GM06990 (cell line): Measurements from ENCODE around the gene KIFC3.

Experiments used
- DNase-seq: peaks from one replicate; pipeline ENCODE4 v3.0.0-alpha.2; 2011; ENCODE audit not compliant: insufficient read length; ENCODE audit errors: extremely low read depth
- H3K27me3 ChIP-seq: replicated peaks from 2 replicates; pipeline ENCODE4 v1.6.0; 2011; ENCODE audit warnings: low read length; ENCODE audit not compliant: control insufficient read depth, insufficient read depth
- H3K36me3 ChIP-seq: 2 replicates; pipeline ENCODE4 v1.5.1; 2011; ENCODE audit warnings: low read length; ENCODE audit not compliant: control insufficient read depth, insufficient read depth
- H3K4me3 ChIP-seq: replicated peaks from 2 replicates; pipeline ENCODE4 v1.5.1; 2011; ENCODE audit warnings: low read depth, mild to moderate bottlenecking, control low read depth, low read length
- CTCF ChIP-seq: IDR thresholded peaks from 2 replicates; pipeline ENCODE4 v1.5.1; 2011; ENCODE audit warnings: low read length, control low read depth, mild to moderate bottlenecking, inconsistent platforms; ENCODE audit not compliant: insufficient read depth, poor library complexity, severe bottlenecking

The KIFC3 gene

DNA sequence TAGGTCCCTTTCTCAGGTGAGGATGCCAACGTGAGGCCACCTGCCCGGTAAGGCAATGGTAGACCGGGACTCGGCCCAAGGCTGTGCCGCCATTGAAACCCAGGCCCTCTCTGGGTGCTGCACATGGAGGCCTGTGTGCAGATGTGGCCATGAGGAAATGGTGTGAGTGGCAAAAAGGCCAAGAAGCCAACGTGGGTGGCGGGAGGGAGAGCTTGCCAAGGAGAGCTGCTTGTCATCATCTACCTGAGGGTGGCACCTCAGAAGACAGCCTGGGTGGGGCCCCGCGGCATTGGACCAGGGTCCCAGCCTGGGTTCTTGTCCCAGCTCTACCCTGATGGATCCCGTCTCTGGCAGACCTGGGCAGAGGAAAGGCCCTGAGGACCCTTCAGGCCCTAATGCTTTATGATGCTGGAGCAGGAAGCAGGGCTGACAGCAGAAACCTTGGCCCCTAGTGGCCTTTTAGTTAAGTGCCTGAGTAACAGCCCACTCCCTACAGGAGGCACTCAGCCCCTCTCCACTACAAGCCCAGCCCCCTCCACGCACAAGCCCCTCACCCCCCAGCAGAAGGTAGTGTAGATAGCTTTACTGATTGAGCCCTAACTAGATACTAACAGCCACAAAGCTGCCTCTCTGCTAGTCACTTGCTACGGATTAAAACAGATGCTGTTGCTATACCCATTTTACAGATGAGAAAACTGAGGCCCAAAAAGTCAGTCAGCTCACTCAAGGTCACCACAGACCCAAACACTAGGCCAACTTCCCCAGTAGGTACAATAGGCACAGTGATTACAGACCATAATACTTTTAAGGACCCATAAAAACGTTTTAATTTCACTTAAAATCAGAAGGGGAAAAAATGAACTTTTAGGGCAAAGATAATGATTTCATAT is 26.2 kb upstream of the KIFC3 start:
- peak; percentile 23 for TF ChIP-seq CTCF
- Histone ChIP-seq H3K4me3 (no peak overlapping the region), H3K27me3 (peaks cover 2% of the 10 kb centered on the region; the same call in 1 of the 2 replicates), H3K36me3 (no peaks in the 10 kb centered on the region)
- no peak for DNase-seq

- no peak for DNase-seq
- H3K27me3 ChIP-seq, result no peaks in the 10 kb centered on the region; the same call in 1 of the 2 replicates
- H3K4me3 ChIP-seq, result no peak overlapping the region
- no peaks in the 10 kb centered on the region for H3K36me3 ChIP-seq
- TF ChIP-seq CTCF, result no peak
These were observed 24.7 kb upstream of the KIFC3 start for GRCh38 chr16:57826706-57827625.

DNA sequence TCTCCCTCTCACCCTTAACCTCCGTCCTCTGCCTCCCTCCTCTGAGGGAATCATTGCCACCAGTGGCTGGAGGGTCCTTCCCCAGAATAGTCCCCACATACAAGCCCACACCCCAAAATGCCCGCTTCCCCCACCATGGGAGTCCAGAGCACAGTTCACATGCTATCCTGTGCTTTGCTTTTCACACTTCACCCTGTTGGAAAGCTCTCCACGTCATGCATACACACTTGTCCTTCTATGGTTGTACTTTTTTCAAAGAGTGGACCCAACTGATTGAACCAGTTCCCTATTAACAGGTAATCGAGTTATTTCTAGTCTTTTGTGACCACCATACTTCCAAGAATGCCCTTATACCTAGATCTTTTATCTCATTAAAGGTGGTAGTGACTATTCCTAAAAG is 23.8 kb upstream of the KIFC3 start:
- H3K36me3 ChIP-seq, result no peaks in the 10 kb centered on the region
- H3K4me3 ChIP-seq, result no peak overlapping the region
- no peak for TF ChIP-seq CTCF
- no peak for DNase-seq
- H3K27me3 ChIP-seq, result no peaks in the 10 kb centered on the region; the same call in 1 of the 2 replicates

DNA sequence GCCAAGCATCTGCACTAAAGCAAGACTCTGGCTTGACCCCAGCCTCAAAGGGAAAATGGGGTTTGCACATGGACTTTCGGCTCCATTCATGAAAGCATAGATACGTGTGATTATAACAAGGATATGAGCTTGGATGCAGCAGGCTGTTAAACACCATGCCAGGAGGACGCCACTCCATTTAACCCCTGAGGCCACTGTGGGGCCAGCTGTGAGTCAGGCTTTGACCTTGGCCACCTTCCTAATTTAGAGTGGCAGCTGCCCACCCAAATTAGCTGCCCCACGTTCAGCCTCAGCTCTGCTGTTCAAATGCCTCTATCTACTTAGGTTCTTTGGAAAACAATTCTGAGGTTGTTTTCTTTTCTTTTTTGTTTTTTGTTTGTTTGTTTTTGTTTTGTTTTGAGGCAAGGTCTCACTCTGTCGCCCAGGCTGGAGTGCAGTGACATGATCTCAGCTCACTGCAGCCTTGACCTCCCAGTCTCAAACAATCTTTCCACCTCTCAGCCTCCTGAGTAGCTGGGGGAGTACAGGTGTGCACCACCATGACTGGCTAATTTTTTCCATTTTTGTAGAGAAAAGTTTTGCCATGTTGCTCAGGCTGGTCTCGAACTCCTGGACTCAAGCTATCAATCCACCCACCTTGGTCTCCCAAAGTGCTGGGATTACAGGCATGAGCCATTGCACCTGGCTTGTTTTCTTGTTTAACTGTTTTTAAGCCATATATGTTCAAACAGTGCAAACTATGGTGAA is 23.2 kb upstream of the KIFC3 start:
- DNase-seq, result no peak
- no peaks in the 10 kb centered on the region; the same call in 1 of the 2 replicates for H3K27me3 ChIP-seq
- TF ChIP-seq CTCF, result no peak
- H3K4me3 ChIP-seq, result no peak overlapping the region
- no peaks in the 10 kb centered on the region for H3K36me3 ChIP-seq

GRCh38 chr16:57824888-57825287 is 22.6 kb upstream of the KIFC3 start:
- no peak for TF ChIP-seq CTCF
- no peaks in the 10 kb centered on the region for H3K36me3 ChIP-seq
- H3K4me3 ChIP-seq, result no peak overlapping the region
- H3K27me3 ChIP-seq, result no peaks in the 10 kb centered on the region; the same call in 1 of the 2 replicates
- DNase-seq, result no peak
